ENCODE results near the gene SLC35A5. TPM values are rescaled to one million over a fixed set of nuclear protein-coding genes. Genes with fewer than 3 reads are reported as not detected.

SLC35A5 gene
- total and polyA plus RNA-seq, 3 donors from 2014 or later, result 51.4 to 64.2 (median 54.9) TPM

- 83 to 88% methylated on average over 3 of the region's 3 CpGs for WGBS, 2 donors
- H3K36me3 ChIP-seq (ENCODE audit: low read depth, missing control alignments), result no peaks in the 10 kb centered on the region
- intact Hi-C loops (cut with DNase I; ENCODE audit: low total_unique reads), result no loop called here
These were observed 21.3 kb downstream of the SLC35A5 start for GRCh38 chr3:112583105-112583504.

GRCh38 chr3:112585782-112586181 lies 23.9 kb downstream of the SLC35A5 start:
- TF ChIP-seq CTCF (IDR thresholded peaks at IDR 0.05), result no peak
- TF ChIP-seq POLR2A (IDR thresholded peaks at IDR 0.05), result no peak
- Histone ChIP-seq H3K36me3 (ENCODE audit: low read depth, missing control alignments) (no peaks in the 10 kb centered on the region), H3K27me3 (no peaks in the 10 kb centered on the region), H3K4me3 (no peak overlapping the region), H3K4me1 (no peaks in the 10 kb centered on the region), H3K9me3 (no peaks in the 10 kb centered on the region), H3K27ac (no peak overlapping the region)
- no peak for DNase-seq
- intact Hi-C loops (cut with DNase I; ENCODE audit: low total_unique reads), result no loop called here

More at GRCh38 chr3:112583105-112583504, 21.3 kb downstream of the SLC35A5 start:
- Histone ChIP-seq H3K9me3 (no peaks in the 10 kb centered on the region), H3K27ac (no peak overlapping the region), H3K4me3 (no peak overlapping the region), H3K4me1 (no peaks in the 10 kb centered on the region), H3K27me3 (no peaks in the 10 kb centered on the region)
- TF ChIP-seq POLR2A (IDR thresholded peaks at IDR 0.05) (no peak), CTCF (IDR thresholded peaks at IDR 0.05) (no peak)
- DNase-seq, result no peak

GRCh38 chr3:112587336-112587735 lies 25.5 kb downstream of the SLC35A5 start:
- WGBS, 2 donors, result 88 to 100% methylated on average over 1 of the region's 1 CpG
- intact Hi-C loops (cut with DNase I; ENCODE audit: low total_unique reads), result no loop called here
- Histone ChIP-seq H3K27ac (no peak overlapping the region), H3K27me3 (no peaks in the 10 kb centered on the region), H3K4me3 (no peak overlapping the region), H3K36me3 (ENCODE audit: low read depth, missing control alignments) (no peaks in the 10 kb centered on the region), H3K9me3 (no peaks in the 10 kb centered on the region), H3K4me1 (no peaks in the 10 kb centered on the region)
- DNase-seq, result no peak
- no peak for TF ChIP-seq CTCF (IDR thresholded peaks at IDR 0.05)

GRCh38 chr3:112593258-112593657 lies 31.4 kb downstream of the SLC35A5 start:
- no peak overlapping the region for H3K4me3 ChIP-seq
- no peaks in the 10 kb centered on the region for H3K4me1 ChIP-seq
- no peak for TF ChIP-seq CTCF (IDR thresholded peaks at IDR 0.05)
- no peak for TF ChIP-seq POLR2A (IDR thresholded peaks at IDR 0.05)
- no peak for DNase-seq
- intact Hi-C loops (cut with DNase I; ENCODE audit: low total_unique reads), result no loop called here
- no peaks in the 10 kb centered on the region for H3K27me3 ChIP-seq
- no peak overlapping the region for H3K27ac ChIP-seq
- no peaks in the 10 kb centered on the region for H3K9me3 ChIP-seq
- no peaks in the 10 kb centered on the region for H3K36me3 ChIP-seq (ENCODE audit: low read depth, missing control alignments)

- no peak overlapping the region for H3K27ac ChIP-seq
- TF ChIP-seq CTCF (IDR thresholded peaks at IDR 0.05) (no peak), POLR2A (IDR thresholded peaks at IDR 0.05) (no peak)
- no peaks in the 10 kb centered on the region for H3K9me3 ChIP-seq
- WGBS, 2 donors, result 95 to 100% methylated on average over 2 of the region's 2 CpGs
- H3K4me1 ChIP-seq, result no peaks in the 10 kb centered on the region
- H3K4me3 ChIP-seq, result no peak overlapping the region
- H3K27me3 ChIP-seq, result no peaks in the 10 kb centered on the region
- no peaks in the 10 kb centered on the region for H3K36me3 ChIP-seq (ENCODE audit: low read depth, missing control alignments)
- DNase-seq, result no peak
- intact Hi-C loops (cut with DNase I; ENCODE audit: low total_unique reads), result no loop called here
These were observed 33.0 kb downstream of the SLC35A5 start for GRCh38 chr3:112594856-112595255.

Measured in testis (tissue), 3 donors.